Left lung (tissue), 10 donors: ENCODE results near the gene GNL3. TPM values are rescaled to one million over a fixed set of nuclear protein-coding genes. Genes with fewer than 3 reads are reported as not detected.
"Not testable (repeated sequence)": the region's sequence is repeated elsewhere in the genome, so short reads cannot be mapped to it uniquely, and the experiment has no call there.

Source experiments
- ATAC-seq: fragments of 200-7000 bp; cut with Tn5 transposase; one replicate; pipeline ENCODE4 v1.9.1; 2020; ENCODE audit warnings: moderate library complexity
- DNase-seq, 4 donors: peaks; one replicate each; pipeline ENCODE4 v3.0.0-alpha.2; 2013 to 2020
- H3K27ac ChIP-seq, 2 donors: fragments of 200-600 bp; sonication (generic) in 1 of 2; one replicate each; pipeline versions ENCODE4 v1.5.0 to v1.8.0; 2020 to 2021
- H3K27me3 ChIP-seq, 2 donors: fragments of 200-600 bp; sonication (generic) in 1 of 2; one replicate each; pipeline versions ENCODE4 v1.5.0 to v1.8.0; 2020 to 2021
- H3K36me3 ChIP-seq, 2 donors: fragments of 200-600 bp; sonication (generic) in 1 of 2; one replicate each; pipeline versions ENCODE4 v1.5.0 to v1.8.0; 2020 to 2021
- H3K4me1 ChIP-seq, 2 donors: fragments of 200-600 bp; one replicate each; pipeline ENCODE4 v1.8.0; 2021
- H3K4me3 ChIP-seq, 2 donors: fragments of 200-600 bp; sonication (generic) in 1 of 2; one replicate each; pipeline versions ENCODE4 v1.5.0 to v1.8.0; 2020 to 2021; ENCODE audit warnings: mild to moderate bottlenecking in 1 of 2
- H3K9me3 ChIP-seq, 2 donors: fragments of 200-600 bp; sonication (generic) in 1 of 2; one replicate each; pipeline versions ENCODE4 v1.5.0 to v1.8.0; 2020 to 2021
- CTCF ChIP-seq, 2 donors: fragments of 200-600 bp; sonication (generic) in 1 of 2; IDR thresholded peaks; one replicate each; pipeline versions ENCODE4 v1.5.0 to v1.8.0; 2021; ENCODE audit warnings: antibody characterized with exemption in 2 of 2
- intact Hi-C, 2 donors: fragments of 100-400 bp; cut with DNase I; formaldehyde crosslinking; loops; one replicate each; pipeline versions ENCODE4 v1.11.2 to v1.14.2; 2022
- polyA plus RNA-seq, 6 donors: library from polyadenylated mRNA; unstranded; fragments of 120-200 nt; gene quantifications; one replicate each; pipeline ENCODE4 v1.2.1, GENCODE V29; 2013; ENCODE audit not compliant: insufficient read length in 6 of 6
- total RNA-seq, 2 donors: library from RNA; stranded (reverse); fragmentation: NEBNext Ultra II Directional; extraction: Animal tissue kit (Norgen Biotek cat#: 25700); gene quantifications; one replicate each; pipeline ENCODE4 v1.2.1, GENCODE V29; 2021
- donor health status: DM: no; HTN: yes; CAD: no.
- donor health status: DM: no; HTN: no; CAD: no.

GNL3 gene
- total and polyA plus RNA-seq, 8 donors, result 44.5 to 127 (median 101) TPM

GRCh38 chr3:52723935-52724334 lies 38.1 kb downstream of the GNL3 start:
- H3K27ac ChIP-seq, result no peak overlapping the region
- peaks cover 0 to 10% of the 10 kb centered on the region in 2 donors for H3K9me3 ChIP-seq
- TF ChIP-seq CTCF (IDR thresholded peaks at IDR 0.05), result no peak
- intact Hi-C loops, result no loop called here
- H3K4me1 ChIP-seq, result peaks cover 0 to 29% of the 10 kb centered on the region in 2 donors
- no peak for ATAC-seq
- H3K27me3 ChIP-seq, result no peaks in the 10 kb centered on the region
- no peak overlapping the region for H3K4me3 ChIP-seq
- no peak for DNase-seq
- H3K36me3 ChIP-seq, result peaks cover 0 to 14% of the 10 kb centered on the region in 2 donors

- H3K27ac ChIP-seq, result no peak overlapping the region
- ATAC-seq (no peak), DNase-seq (no peak)
- peaks cover 0 to 20% of the 10 kb centered on the region in 2 donors for H3K36me3 ChIP-seq
- H3K27me3 ChIP-seq, result no peaks in the 10 kb centered on the region
- TF ChIP-seq CTCF (IDR thresholded peaks at IDR 0.05), result no peak
- intact Hi-C loops, result no loop called here
- H3K9me3 ChIP-seq, result peaks cover 0 to 16% of the 10 kb centered on the region in 2 donors
- H3K4me1 ChIP-seq, result peaks cover 0 to 29% of the 10 kb centered on the region in 2 donors
- H3K4me3 ChIP-seq, result no peak overlapping the region
Measured at GRCh38 chr3:52724511-52724910, 38.7 kb downstream of the GNL3 start.

- DNase-seq, intact Hi-C loops, H3K27me3 ChIP-seq, H3K4me1 ChIP-seq, H3K4me3 ChIP-seq, H3K27ac ChIP-seq, ATAC-seq: not testable (repeated sequence)
- Histone ChIP-seq H3K36me3 (peaks cover 0 to 50% of the 10 kb centered on the region in 2 donors), H3K9me3 (peaks cover 0 to 16% of the 10 kb centered on the region in 2 donors)
Measured at GRCh38 chr3:52728753-52729152, 42.9 kb downstream of the GNL3 start.

GRCh38 chr3:52730681-52731080 lies 44.8 kb downstream of the GNL3 start:
- TF ChIP-seq CTCF (IDR thresholded peaks at IDR 0.05), result no peak
- H3K27me3 ChIP-seq, result no peaks in the 10 kb centered on the region
- peaks cover 0 to 16% of the 10 kb centered on the region in 2 donors for H3K9me3 ChIP-seq
- H3K4me1 ChIP-seq, result no peaks in the 10 kb centered on the region
- intact Hi-C loops, result no loop called here
- no peak overlapping the region for H3K4me3 ChIP-seq
- H3K36me3 ChIP-seq, result peaks cover 0 to 69% of the 10 kb centered on the region in 2 donors
- ATAC-seq, result no peak
- H3K27ac ChIP-seq, result no peak overlapping the region
- no peak for DNase-seq

GRCh38 chr3:52731590-52731989 lies 45.8 kb downstream of the GNL3 start:
- DNase-seq, result no peak
- TF ChIP-seq CTCF (IDR thresholded peaks at IDR 0.05), result no peak
- ATAC-seq, result no peak
- Histone ChIP-seq H3K27me3 (no peaks in the 10 kb centered on the region), H3K4me3 (no peak overlapping the region), H3K36me3 (peaks cover 0 to 78% of the 10 kb centered on the region in 2 donors), H3K4me1 (no peaks in the 10 kb centered on the region), H3K27ac (no peak overlapping the region), H3K9me3 (peaks cover 0 to 16% of the 10 kb centered on the region in 2 donors)
- intact Hi-C loops, result no loop called here

GRCh38 chr3:52733256-52733891 lies 47.5 kb downstream of the GNL3 start:
- H3K27me3 ChIP-seq, result no peaks in the 10 kb centered on the region
- no peak for ATAC-seq
- no peak overlapping the region for H3K4me3 ChIP-seq
- H3K4me1 ChIP-seq, result no peaks in the 10 kb centered on the region
- H3K9me3 ChIP-seq, result peaks cover 0 to 12% of the 10 kb centered on the region in 2 donors
- TF ChIP-seq CTCF (IDR thresholded peaks at IDR 0.05), result no peak
- no peak overlapping the region for H3K27ac ChIP-seq
- intact Hi-C loops, result no loop called here
- peaks cover 0 to 86% of the 10 kb centered on the region in 2 donors for H3K36me3 ChIP-seq
- DNase-seq, result no peak
